ENCODE measurements around the gene E2F4.

Gene E2F4

GRCh38 chr16:67173808-67174705 is 17.9 kb upstream of the E2F4 start:
- DNase-seq (ENCODE audit: low read depth) = peak; percentile 58

GRCh38 chr16:67174706-67175231 is 17.2 kb upstream of the E2F4 start:
- no peak for DNase-seq (ENCODE audit: low read depth)

GRCh38 chr16:67176662-67177061 is 15.3 kb upstream of the E2F4 start:
- no peak for DNase-seq (ENCODE audit: low read depth)

GRCh38 chr16:67177743-67178699 is 13.9 kb upstream of the E2F4 start:
- peak; percentile 57 for DNase-seq (ENCODE audit: low read depth)

GRCh38 chr16:67179421-67180080 is 12.4 kb upstream of the E2F4 start:
- DNase-seq (ENCODE audit: low read depth) = no peak

- no peak for DNase-seq (ENCODE audit: low read depth)
These were observed 11.8 kb upstream of the E2F4 start for GRCh38 chr16:67180166-67180565.

GRCh38 chr16:67181346-67181745 is 10.6 kb upstream of the E2F4 start:
- DNase-seq (ENCODE audit: low read depth) = no peak

GRCh38 chr16:67182288-67182687 is 9.7 kb upstream of the E2F4 start:
- DNase-seq (ENCODE audit: low read depth) = no peak

- DNase-seq (ENCODE audit: low read depth) = no peak
These were observed 8.7 kb upstream of the E2F4 start for GRCh38 chr16:67183284-67183626.

- DNase-seq (ENCODE audit: low read depth) = peak; percentile 93
These were observed 8.1 kb upstream of the E2F4 start, which contains the start of gene MATCAP1 for GRCh38 chr16:67183627-67184452. MATCAP1 (minus strand) TSS chr16:67183963; CDS start chr16:67180610, 3,353 bp downstream.

GRCh38 chr16:67184453-67184994 is 7.4 kb upstream of the E2F4 start:
- no peak for DNase-seq (ENCODE audit: low read depth)

- DNase-seq (ENCODE audit: low read depth) = peak; percentile 56
These were observed 6.8 kb upstream of the E2F4 start for GRCh38 chr16:67184995-67185650.

- DNase-seq (ENCODE audit: low read depth) = no peak
These were observed 6.3 kb upstream of the E2F4 start for GRCh38 chr16:67185651-67186134.

GRCh38 chr16:67186550-67186950 is 5.4 kb upstream of the E2F4 start:
- DNase-seq (ENCODE audit: low read depth) = no peak

GRCh38 chr16:67187175-67187890 is 4.6 kb upstream of the E2F4 start:
- no peak for DNase-seq (ENCODE audit: low read depth)

- no peak for DNase-seq (ENCODE audit: low read depth)
These were observed 3.6 kb upstream of the E2F4 start for GRCh38 chr16:67188323-67188722.

GRCh38 chr16:67188798-67189197 is 3.2 kb upstream of the E2F4 start:
- no peak for DNase-seq (ENCODE audit: low read depth)

GRCh38 chr16:67190041-67190440 is 1.9 kb upstream of the E2F4 start, which contains the start of gene EXOC3L1:
EXOC3L1 (minus strand) TSS chr16:67190136; CDS start chr16:67189676, 460 bp downstream.
- no peak for DNase-seq (ENCODE audit: low read depth)

Measured in T-helper 22 cell (primary cell).